ENCODE data around the gene XYLT1. TPM values are rescaled to one million over a fixed set of nuclear protein-coding genes. Genes with fewer than 3 reads are reported as not detected.

XYLT1 gene
- total and polyA plus RNA-seq, 2 of the 13 experiments (the other 11 are each of a cell fraction or from before 2014, with no cell fraction given): not detected

DNA sequence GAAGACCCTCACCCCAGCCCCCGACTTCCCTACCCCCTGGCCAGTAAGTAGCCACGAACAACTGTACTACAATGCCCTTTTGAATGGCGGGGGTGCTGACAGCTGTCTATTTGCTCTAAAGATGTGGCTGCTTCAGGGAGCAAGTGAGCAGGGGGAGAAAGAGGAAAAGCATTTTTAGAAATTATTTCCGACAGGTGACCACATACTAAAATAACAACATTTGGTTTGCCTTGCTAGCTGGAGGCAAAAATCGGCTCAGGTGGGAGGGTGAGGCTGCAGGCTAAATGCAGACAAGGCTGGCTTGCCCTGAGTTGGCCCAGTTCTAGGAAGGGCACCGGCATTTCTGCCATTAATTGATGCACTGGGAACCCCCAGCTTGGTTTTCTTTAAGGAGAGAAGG lies 188.5 kb downstream of the XYLT1 start:
- no peak for FAIRE-seq
- CTCF ChIA-PET (ENCODE audit: low intra/inter-chr PET ratio, low total read pairs): no interaction called here

DNA sequence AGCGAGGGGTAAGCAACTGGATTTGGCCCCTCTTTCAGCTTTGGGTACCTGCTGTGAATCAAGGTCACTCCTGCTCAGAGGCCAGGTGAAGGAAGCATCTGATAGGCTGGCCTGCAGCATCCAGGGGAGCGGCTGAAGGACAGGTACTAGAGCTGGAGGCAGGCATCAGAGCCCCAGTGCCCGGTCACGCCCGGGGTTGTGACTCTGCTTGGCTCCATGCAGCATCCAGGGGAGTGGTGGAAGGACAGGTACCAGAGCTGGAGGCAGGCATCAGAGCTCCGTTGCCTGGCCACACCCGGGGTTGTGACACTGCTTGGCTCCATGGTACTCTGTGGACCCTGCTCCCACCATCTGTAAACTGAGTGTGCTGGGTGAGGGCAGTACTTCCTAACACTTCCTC lies 189.7 kb downstream of the XYLT1 start:
- ATAC-seq: no peak
- 3% methylated on average over 7 of the region's 7 CpGs for WGBS (ENCODE audit: low lambda C conversion rate)

More for the DNA sequence above, 188.5 kb downstream of the XYLT1 start:
- no peak overlapping the region for H3K4me3 ChIP-seq (replicated peaks in 1 of 3; ENCODE audit: insufficient read depth in 1 of 3, low read depth in 2 of 3, low read length in 3 of 3)
- TF ChIP-seq ZNF432 (CRISPR knock-in tag; IDR thresholded peaks at IDR 0.05; ENCODE audit: borderline replicate concordance) (no peak), JUND (CRISPR knock-in tag; IDR thresholded peaks at IDR 0.05) (no peak), ZNF251 (CRISPR knock-in tag; IDR thresholded peaks at IDR 0.05) (no peak), ZNF232 (CRISPR knock-in tag; IDR thresholded peaks at IDR 0.05; ENCODE audit: borderline replicate concordance) (no peak), DNMT1 (CRISPR knock-in tag; IDR thresholded peaks at IDR 0.05) (no peak)
- TF ChIP-seq, protein P1, sequence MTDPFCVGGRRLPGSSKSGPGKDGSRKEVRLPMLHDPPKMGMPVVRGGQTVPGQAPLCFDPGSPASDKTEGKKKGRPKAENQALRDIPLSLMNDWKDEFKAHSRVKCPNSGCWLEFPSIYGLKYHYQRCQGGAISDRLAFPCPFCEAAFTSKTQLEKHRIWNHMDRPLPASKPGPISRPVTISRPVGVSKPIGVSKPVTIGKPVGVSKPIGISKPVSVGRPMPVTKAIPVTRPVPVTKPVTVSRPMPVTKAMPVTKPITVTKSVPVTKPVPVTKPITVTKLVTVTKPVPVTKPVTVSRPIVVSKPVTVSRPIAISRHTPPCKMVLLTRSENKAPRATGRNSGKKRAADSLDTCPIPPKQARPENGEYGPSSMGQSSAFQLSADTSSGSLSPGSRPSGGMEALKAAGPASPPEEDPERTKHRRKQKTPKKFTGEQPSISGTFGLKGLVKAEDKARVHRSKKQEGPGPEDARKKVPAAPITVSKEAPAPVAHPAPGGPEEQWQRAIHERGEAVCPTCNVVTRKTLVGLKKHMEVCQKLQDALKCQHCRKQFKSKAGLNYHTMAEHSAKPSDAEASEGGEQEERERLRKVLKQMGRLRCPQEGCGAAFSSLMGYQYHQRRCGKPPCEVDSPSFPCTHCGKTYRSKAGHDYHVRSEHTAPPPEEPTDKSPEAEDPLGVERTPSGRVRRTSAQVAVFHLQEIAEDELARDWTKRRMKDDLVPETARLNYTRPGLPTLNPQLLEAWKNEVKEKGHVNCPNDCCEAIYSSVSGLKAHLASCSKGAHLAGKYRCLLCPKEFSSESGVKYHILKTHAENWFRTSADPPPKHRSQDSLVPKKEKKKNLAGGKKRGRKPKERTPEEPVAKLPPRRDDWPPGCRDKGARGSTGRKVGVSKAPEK (CRISPR knock-in tag; IDR thresholded peaks at IDR 0.05; ENCODE audit: borderline replicate concordance): no peak
- no peak overlapping the region for H3K4me2 ChIP-seq (ENCODE audit: low read depth, low read length)
- no peaks in the 10 kb centered on the region for H3K79me2 ChIP-seq (ENCODE audit: insufficient read depth, low read length)
- intact Hi-C loops (cut with micrococcal nuclease; ENCODE audit: unreplicated experiment): no loop called here
- H4K20me1 ChIP-seq (ENCODE audit: insufficient read depth, low read length): no peaks in the 10 kb centered on the region
- H3K9me3 ChIP-seq (ENCODE audit: low read length): no peaks in the 10 kb centered on the region
- H3K4me1 ChIP-seq (ENCODE audit: insufficient read depth, low read length): no peaks in the 10 kb centered on the region
- H3K27ac ChIP-seq (ENCODE audit: extremely low read length, insufficient read depth, low read length): no peak overlapping the region
- ATAC-seq (no peak), DNase-seq (ENCODE audit: low spot score) (no peak)
- no peak overlapping the region for H3K9ac ChIP-seq (ENCODE audit: insufficient read depth, low read depth, low read length)
- H3K36me3 ChIP-seq (replicated peaks in 1 of 2; ENCODE audit: control insufficient read depth in 1 of 2, insufficient read depth in 2 of 2, low read length in 2 of 2): no peaks in the 10 kb centered on the region
- peaks cover 0 to 7% of the 10 kb centered on the region in 2 experiments; a peak in 2 of 5 replicates for H3K27me3 ChIP-seq (ENCODE audit: control insufficient read depth in 1 of 2, insufficient read depth in 2 of 2, low read length in 2 of 2)
- in situ Hi-C loops (cut with HindIII; ENCODE audit: extremely low pct_ligation_motif_present, low pct_unique_long_range_greater_than_20kb): no loop called here
- BruUV-seq (replicated peaks): no TSS peak
- WGBS (ENCODE audit: low lambda C conversion rate): 13% methylated on average over 6 of the region's 6 CpGs
- POLR2A ChIA-PET: no interaction called here
- H2AFZ ChIP-seq (ENCODE audit: low read length): no peak overlapping the region

More for the DNA sequence above, 189.7 kb downstream of the XYLT1 start:
- in situ Hi-C loops (cut with HindIII; ENCODE audit: extremely low pct_ligation_motif_present, low pct_unique_long_range_greater_than_20kb): no loop called here
- ChIA-PET POLR2A (no interaction called here), CTCF (ENCODE audit: low intra/inter-chr PET ratio, low total read pairs) (no interaction called here)
- Histone ChIP-seq H3K4me2 (ENCODE audit: low read depth, low read length) (no peak overlapping the region), H3K36me3 (replicated peaks in 1 of 2; ENCODE audit: control insufficient read depth in 1 of 2, insufficient read depth in 2 of 2, low read length in 2 of 2) (no peaks in the 10 kb centered on the region), H3K79me2 (ENCODE audit: insufficient read depth, low read length) (no peaks in the 10 kb centered on the region), H3K9ac (ENCODE audit: insufficient read depth, low read depth, low read length) (no peak overlapping the region), H3K4me1 (ENCODE audit: insufficient read depth, low read length) (peaks cover 2% of the 10 kb centered on the region), H4K20me1 (ENCODE audit: insufficient read depth, low read length) (no peaks in the 10 kb centered on the region), H3K27me3 (ENCODE audit: control insufficient read depth in 1 of 2, insufficient read depth in 2 of 2, low read length in 2 of 2) (peaks cover 0 to 7% of the 10 kb centered on the region in 2 experiments; a peak in 2 of 5 replicates), H3K9me3 (ENCODE audit: low read length) (no peaks in the 10 kb centered on the region), H3K27ac (ENCODE audit: extremely low read length, insufficient read depth, low read length) (no peak overlapping the region), H2AFZ (ENCODE audit: low read length) (no peak overlapping the region), H3K4me3 (replicated peaks in 1 of 3; ENCODE audit: insufficient read depth in 1 of 3, low read depth in 2 of 3, low read length in 3 of 3) (no peak overlapping the region)
- FAIRE-seq (no peak), DNase-seq (ENCODE audit: low spot score) (no peak)
- TF ChIP-seq MEIS2 (CRISPR knock-in tag; IDR thresholded peaks at IDR 0.05) (no peak), TSC22D2 (CRISPR knock-in tag; IDR thresholded peaks at IDR 0.05; ENCODE audit: borderline replicate concordance) (no peak), SUZ12 (IDR thresholded peaks at IDR 0.05; ENCODE audit: low read depth, low read length) (no peak), RAD51 (IDR thresholded peaks at IDR 0.05; ENCODE audit: borderline replicate concordance) (no peak), DNMT3B (CRISPR knock-in tag; conservative IDR thresholded peaks at IDR 0.05) (no peak), SOX5 (CRISPR knock-in tag; IDR thresholded peaks at IDR 0.05; ENCODE audit: borderline replicate concordance) (no peak), IKZF1 (IDR thresholded peaks at IDR 0.05) (no peak), NAIF1 (CRISPR knock-in tag; IDR thresholded peaks at IDR 0.05; ENCODE audit: borderline replicate concordance) (no peak)
- TF ChIP-seq, protein P2, sequence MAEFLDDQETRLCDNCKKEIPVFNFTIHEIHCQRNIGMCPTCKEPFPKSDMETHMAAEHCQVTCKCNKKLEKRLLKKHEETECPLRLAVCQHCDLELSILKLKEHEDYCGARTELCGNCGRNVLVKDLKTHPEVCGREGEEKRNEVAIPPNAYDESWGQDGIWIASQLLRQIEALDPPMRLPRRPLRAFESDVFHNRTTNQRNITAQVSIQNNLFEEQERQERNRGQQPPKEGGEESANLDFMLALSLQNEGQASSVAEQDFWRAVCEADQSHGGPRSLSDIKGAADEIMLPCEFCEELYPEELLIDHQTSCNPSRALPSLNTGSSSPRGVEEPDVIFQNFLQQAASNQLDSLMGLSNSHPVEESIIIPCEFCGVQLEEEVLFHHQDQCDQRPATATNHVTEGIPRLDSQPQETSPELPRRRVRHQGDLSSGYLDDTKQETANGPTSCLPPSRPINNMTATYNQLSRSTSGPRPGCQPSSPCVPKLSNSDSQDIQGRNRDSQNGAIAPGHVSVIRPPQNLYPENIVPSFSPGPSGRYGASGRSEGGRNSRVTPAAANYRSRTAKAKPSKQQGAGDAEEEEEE (CRISPR knock-in tag; IDR thresholded peaks at IDR 0.05; ENCODE audit: borderline replicate concordance): no peak
- intact Hi-C loops (cut with micrococcal nuclease; ENCODE audit: unreplicated experiment): no loop called here
- no TSS peak for BruUV-seq (replicated peaks)

Measured in HepG2 (cell line).